HepG2 (cell line): Measurements from ENCODE around the gene ADGRL3. TPM values are rescaled to one million over a fixed set of nuclear protein-coding genes. Genes with fewer than 3 reads are reported as not detected.

Experiments used
- KDM2A ChIP-seq: sonication (generic); formaldehyde crosslinking; IDR thresholded peaks from 2 replicates; pipeline ENCODE4 v1.4.0; 2020; ENCODE audit warnings: low read depth, missing genetic modification reagents, borderline replicate concordance
- KIAA2018 ChIP-seq: sonication (generic); formaldehyde crosslinking; IDR thresholded peaks from 2 replicates; pipeline ENCODE4 v1.5.0; 2020; ENCODE audit warnings: mild to moderate bottlenecking, missing genetic modification reagents, borderline replicate concordance
- NR3C1 ChIP-seq: sonication (generic); formaldehyde crosslinking; IDR thresholded peaks from 2 replicates; pipeline ENCODE4 v1.4.0; 2020; ENCODE audit warnings: missing genetic modification reagents
- PHB2 ChIP-seq: fragments of 450-650 bp; IDR thresholded peaks from 2 replicates; pipeline ENCODE4 v1.6.1; 2018; ENCODE audit not compliant: partially characterized antibody
- SPEN ChIP-seq: sonication (generic); formaldehyde crosslinking; IDR thresholded peaks from 2 replicates; pipeline ENCODE4 v1.5.1; 2020; ENCODE audit warnings: low read depth, mild to moderate bottlenecking, missing genetic modification reagents
- ZNF468 ChIP-seq: sonication (generic); formaldehyde crosslinking; IDR thresholded peaks from 2 replicates; pipeline ENCODE4 v1.8.0; 2022; ENCODE audit warnings: mild to moderate bottlenecking, moderate library complexity, missing genetic modification reagents
- ZNF773 ChIP-seq: sonication (generic); formaldehyde crosslinking; IDR thresholded peaks from 2 replicates; pipeline ENCODE4 v1.4.0; 2020; ENCODE audit warnings: missing genetic modification reagents, borderline replicate concordance
- polyA plus RNA-seq, 8 experiments: library from polyadenylated mRNA; depleted of rRNA in 3 of 8; stranded (reverse) in 7 of 8; unstranded in 1 of 8; fragments of >200 nt; fragmentation: Illumina TruSeq in 4 of 8; extraction: Trizol in 4 of 8; gene quantifications; 2 replicates each; pipeline versions ENCODE4 v1.2.1 to v1.2.3, GENCODE V29; 2011 to 2016; ENCODE audit warnings: low read depth in 4 of 8, missing spikeins in 1 of 8, mixed read lengths in 1 of 8; ENCODE audit not compliant: insufficient read depth in 1 of 8
- total RNA-seq, 5 experiments: library from RNA; depleted of rRNA; stranded (reverse); fragments of >200 nt; fragmentation: Illumina TruSeq; extraction: Trizol; gene quantifications; 2 replicates each; pipeline ENCODE4 v1.2.3, GENCODE V29; 2016; ENCODE audit warnings: low read depth in 1 of 5

Gene ADGRL3
- total and polyA plus RNA-seq, 2 of the 13 experiments (the other 11 are each of a cell fraction or from before 2014, with no cell fraction given): 0.04 to 0.05 TPM

DNA sequence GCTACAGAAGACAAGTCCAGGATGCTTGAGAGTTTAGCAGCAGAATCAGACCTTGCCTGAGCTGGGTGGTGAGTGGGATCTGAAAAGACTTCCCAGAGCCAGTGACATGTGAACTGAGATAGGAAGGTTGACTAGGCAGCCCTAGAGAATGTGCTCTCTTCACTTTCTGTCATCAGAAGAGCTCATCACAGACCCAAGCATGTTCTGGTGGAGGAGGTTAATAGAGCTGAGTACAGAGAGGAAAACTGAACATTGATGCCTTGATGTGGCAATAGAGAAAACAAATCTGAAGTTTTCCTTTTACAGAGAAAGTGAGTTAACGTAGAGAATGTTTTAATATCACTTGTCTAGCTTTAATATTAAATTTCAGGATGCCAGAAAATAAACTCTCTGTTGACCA, 17.1 kb downstream of the ADGRL3 start (continued):
- no peak for TF ChIP-seq KIAA2018 (CRISPR knock-in tag)
- TF ChIP-seq ZNF773 (CRISPR knock-in tag): no peak
- no peak for TF ChIP-seq KDM2A
- TF ChIP-seq NR3C1 (CRISPR knock-in tag): no peak
- TF ChIP-seq SPEN (CRISPR knock-in tag): no peak
- TF ChIP-seq ZNF468 (CRISPR knock-in tag): no peak
- TF ChIP-seq PHB2: no peak
